GM19351 (cell line): ENCODE measurements around the gene TCEA2.

Experiments
- ATAC-seq: cut with Tn5 transposase; IDR thresholded peaks from one replicate; pipeline ENCODE4 v1.9.1; 2021; ENCODE audit warnings: mild to moderate bottlenecking, moderate library complexity; ENCODE audit not compliant: unreplicated experiment

Gene TCEA2

DNA sequence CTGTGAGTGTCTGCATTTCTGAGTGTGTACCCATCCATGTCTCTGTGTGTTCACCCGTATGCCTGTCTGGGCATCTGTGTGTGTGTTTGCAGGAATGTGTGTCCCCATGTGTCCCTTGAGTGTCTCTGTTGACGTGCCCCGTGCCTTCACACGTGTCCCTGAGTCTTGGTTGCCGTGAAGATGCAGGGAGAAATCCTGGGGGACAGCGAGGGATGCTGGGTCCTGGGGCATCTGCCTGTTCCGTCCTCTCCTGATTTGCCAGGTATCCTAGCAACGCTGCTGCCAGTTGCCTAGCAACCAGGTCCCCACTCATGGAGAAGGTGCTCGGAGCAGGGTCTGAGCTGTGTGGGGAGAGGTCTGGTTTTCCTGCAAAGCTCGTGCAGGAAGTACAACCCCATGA lies 27.2 kb downstream of the TCEA2 start:
- no peak for ATAC-seq

DNA sequence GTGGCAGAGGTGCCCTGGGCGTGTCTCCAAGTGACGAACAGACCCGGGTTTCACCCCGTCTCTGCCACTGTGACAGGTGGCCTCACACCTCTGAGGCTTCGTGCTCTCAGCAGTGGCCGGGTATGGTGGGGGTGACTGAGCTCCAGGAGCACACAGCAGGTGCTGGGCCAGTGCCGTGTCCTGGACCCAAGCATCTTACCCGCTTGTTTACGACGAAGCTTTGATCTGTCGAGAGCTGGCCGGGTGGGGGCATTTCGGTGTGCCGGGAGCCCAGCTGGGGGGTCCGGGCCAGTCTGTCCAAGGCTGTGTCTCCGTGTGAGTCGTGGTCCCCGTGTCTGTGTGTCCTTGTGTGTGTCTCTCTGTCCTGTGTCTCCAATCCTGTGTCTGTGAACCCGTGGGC lies 28.3 kb downstream of the TCEA2 start:
- ATAC-seq = no peak

DNA sequence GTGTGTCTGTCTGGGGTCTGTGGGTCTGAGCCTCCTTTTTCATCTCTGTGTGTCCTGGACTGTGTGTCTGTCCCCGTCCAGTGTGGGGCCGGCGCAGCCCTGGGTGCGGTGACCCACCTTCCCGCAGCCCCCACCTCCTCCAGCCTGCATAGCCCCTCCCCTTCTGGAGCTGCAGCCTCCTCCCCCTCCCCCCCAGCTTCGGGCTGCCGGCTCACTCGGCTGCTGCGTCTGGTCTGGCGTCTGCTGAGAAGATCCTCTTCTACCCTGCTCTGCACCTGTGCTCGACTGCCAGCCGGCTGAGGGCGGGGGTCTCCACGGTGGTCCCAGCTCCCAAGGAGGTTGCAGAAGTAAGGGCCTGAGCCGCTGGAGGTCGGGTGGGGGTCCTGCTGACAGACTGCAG lies 28.8 kb downstream of the TCEA2 start:
- no peak for ATAC-seq

DNA sequence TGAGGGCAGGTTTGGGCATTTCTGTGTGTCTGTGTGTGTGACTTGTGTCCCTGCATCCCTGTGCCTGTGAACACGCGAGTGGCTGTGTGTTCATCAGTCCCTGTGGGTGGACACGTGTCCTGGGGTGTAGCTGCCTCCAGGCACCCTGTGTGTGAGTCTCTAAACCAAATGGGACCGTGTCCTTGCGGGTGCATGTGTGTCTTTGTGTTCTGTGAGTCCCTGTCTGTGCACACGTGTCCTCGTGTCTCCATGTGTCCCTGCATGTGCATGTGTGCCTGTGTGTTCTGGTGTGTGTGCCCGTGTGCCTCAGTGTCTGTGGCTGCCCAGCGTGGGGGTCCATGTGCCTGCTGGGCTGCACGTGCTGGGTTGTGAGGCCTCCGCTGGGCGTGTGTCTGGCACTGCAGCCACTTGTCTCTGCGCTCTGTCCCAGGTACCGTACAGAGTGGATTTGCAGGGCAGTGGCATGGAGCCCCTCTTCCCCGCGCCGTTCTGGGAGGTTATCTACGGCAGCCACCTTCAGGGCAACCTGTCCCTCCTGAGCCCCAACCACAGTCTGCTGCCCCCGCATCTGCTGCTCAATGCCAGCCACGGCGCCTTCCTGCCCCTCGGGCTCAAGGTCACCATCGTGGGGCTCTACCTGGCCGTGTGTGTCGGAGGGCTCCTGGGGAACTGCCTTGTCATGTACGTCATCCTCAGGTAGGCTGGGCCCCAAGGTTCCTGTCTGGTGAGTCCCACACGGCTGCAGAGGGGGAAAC lies 29.4 kb downstream of the TCEA2 start:
- no peak for ATAC-seq

DNA sequence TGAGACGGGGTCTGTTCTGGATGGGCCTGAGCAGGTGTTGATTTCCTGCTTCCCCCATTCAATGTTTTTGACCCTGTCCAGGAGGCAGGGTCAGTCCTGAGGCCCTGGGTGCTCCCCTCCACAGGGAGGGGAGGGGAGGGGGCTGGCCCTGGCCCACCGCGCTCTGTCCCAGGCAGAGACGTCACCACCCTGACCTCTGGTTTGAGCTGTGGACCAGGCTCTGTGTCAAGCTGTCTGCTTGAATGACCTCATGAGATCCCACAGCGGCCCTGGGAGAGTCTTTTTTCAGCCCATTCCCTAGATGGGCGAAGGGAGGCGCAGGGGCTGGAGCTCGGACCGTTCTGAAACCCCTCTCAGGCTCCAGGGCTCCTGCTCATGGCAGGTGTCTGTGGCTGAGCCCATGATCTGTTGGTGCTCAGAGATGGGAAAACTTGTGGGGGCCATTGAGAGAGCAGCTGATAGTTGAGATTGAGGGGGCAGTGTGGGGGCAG lies 30.1 kb downstream of the TCEA2 start:
- ATAC-seq = no peak

DNA sequence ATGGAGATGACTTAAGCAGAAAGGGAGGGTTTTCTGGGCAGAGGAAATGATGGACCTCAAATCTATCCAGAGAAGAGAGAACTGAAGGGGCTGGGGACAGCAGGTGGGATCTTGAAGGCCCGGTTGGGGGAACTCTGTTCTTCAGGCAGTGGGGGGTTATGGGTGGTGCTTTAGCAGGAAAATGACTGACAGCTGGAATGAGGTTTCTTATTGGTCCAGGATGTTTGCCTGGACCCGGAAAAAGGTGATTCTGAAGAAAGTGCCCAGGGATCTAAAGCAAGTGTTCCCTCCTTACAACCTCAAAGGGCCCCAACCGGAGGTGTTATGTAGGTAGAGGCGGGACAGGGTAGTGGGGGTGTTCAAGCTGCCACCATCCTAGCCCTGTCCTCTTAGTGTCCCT lies 32.5 kb downstream of the TCEA2 start:
- no peak for ATAC-seq

DNA sequence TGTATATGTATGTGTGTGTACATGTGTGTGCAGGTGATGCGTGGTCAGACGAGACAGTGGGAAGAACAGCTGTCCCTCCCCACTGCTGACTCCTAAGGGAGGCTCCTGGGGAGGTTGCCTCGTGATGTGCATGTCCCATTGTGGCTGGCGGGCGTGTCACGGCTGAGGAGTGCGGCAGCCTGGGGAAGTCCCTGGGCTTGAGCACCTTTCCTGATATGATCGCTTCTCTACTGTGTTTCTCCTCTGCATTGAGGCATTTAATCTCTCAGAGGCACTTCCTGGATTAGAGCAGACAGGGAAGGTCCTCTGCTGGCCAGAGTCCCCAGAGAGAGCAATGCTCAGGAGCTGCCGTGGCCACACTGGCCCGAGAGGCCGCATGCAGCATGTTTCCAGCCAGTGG lies 32.9 kb downstream of the TCEA2 start:
- no peak for ATAC-seq

DNA sequence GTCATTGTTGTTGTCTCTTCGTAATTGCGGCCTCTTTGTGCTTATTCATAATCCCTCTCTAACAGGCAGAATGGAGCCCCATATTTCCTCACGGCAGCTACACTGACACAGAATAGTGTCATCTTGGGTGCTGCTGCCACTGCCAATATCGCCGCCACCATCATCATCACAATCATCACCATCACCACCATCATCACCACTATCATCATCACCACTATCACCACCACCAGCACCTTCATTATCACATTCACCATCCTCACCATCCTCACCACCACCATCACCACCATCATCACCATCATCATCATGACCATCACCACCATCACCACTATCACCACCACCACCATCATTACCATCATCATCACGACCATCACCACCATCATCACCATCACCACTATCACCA lies 33.5 kb downstream of the TCEA2 start:
- no peak for ATAC-seq

DNA sequence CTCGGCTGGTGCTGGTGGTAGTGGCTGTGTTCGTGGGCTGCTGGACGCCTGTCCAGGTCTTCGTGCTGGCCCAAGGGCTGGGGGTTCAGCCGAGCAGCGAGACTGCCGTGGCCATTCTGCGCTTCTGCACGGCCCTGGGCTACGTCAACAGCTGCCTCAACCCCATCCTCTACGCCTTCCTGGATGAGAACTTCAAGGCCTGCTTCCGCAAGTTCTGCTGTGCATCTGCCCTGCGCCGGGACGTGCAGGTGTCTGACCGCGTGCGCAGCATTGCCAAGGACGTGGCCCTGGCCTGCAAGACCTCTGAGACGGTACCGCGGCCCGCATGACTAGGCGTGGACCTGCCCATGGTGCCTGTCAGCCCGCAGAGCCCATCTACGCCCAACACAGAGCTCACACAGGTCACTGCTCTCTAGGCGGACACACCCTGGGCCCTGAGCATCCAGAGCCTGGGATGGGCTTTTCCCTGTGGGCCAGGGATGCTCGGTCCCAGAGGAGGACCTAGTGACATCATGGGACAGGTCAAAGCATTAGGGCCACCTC lies 35.5 kb downstream of the TCEA2 start:
- no peak for ATAC-seq

DNA sequence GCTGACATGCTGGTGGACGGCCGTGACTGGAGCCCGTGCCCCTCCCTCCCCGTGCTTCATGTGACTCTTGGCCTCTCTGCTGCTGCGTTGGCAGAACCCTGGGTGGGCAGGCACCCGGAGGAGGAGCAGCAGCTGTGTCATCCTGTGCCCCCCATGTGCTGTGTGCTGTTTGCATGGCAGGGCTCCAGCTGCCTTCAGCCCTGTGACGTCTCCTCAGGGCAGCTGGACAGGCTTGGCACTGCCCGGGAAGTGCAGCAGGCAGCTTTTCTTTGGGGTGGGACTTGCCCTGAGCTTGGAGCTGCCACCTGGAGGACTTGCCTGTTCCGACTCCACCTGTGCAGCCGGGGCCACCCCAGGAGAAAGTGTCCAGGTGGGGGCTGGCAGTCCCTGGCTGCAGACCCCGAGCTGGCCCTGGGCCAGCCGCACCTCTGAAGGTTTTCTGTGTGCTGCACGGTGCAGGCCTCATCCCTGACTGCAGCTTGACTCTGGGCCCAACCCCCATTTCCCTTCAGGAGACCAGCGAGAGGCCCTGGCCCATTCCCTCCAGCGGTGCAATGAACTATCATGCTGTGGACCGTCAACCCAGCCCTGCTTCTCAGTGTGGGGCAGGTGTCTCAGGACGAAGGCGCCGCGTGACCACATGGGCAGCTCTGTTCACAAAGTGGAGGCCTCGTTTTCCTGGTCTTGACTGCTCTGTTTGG lies 36.2 kb downstream of the TCEA2 start:
- ATAC-seq = no peak

DNA sequence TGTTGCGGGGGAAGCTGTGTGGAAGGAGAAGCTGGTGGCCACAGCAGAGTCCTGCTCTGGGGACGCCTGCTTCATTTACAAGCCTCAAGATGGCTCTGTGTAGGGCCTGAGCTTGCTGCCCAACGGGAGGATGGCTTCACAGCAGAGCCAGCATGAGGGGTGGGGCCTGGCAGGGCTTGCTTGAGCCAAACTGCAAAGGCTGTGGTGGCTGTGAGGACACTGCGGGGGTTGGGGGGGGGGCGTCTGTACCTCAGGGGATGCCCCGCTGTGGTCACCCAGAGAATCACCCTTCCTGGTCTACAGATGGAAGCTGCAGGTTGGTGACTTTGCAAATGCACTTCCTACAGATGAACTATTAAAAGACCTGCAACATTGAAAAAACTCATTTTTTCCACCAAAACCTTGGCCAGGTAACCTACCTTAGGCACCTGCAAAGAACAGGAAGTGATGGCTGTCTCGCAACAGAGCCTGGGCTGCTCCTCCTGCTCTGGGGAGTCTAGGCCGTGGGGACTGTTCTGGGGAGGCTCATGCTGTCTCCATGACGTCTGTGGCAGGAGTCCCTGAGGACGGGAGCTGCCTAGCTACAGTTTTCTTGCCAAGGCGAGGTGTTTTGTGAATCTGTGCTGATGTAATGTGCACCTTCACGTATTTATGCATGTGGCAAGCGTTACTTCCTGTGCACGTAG lies 37.0 kb downstream of the TCEA2 start:
- no peak for ATAC-seq

DNA sequence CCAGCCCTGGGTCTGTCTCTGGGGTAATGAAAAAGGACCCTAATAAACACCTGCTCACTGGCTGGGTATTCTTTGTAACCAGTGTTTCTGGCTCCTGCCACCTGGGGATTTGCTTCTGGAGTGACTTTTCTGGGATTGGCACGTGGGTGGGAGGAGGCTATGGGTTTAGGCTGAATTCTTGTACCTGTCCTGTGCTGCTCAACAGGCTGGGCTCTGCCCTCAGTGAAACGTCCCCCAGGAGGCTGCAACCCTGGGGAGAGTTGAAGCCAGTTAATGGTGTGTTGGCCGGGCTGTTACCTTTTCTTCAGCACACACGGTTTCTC lies 37.5 kb downstream of the TCEA2 start:
- no peak for ATAC-seq

DNA sequence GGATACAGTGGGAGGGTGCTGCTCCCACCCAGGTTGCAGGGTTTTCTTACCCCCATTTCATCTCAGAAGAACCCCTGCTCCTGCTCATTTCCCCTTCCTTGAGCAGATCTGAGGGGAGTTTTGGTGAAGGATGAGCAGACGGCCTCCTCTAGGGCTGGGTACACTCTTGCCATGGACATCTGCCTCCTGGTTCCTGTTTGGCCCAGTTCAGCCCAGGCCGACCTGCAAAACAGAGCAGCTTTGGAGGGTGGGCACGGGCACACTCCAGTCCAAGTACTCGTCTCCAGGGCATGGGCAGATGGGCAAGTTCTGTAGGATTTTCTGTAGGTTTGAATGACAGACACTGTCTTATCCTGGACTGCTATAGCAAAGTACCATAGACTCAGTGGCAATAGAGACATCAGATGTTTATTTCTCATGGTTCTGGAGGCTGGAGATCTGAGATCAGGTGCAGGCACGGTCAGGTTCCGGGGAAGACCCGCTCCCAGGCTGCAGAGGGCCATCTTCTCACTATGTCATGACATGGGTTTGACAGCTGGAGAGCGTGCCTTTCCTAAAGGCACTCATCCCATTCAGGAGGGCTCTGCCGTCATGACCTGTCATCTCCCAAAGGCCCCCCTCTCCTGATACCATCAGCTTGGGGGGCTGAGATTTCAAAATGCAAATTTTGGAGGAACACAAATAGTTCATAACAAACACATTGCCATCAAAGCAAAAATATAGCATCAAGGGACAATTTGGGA lies 38.1 kb downstream of the TCEA2 start:
- ATAC-seq = no peak

DNA sequence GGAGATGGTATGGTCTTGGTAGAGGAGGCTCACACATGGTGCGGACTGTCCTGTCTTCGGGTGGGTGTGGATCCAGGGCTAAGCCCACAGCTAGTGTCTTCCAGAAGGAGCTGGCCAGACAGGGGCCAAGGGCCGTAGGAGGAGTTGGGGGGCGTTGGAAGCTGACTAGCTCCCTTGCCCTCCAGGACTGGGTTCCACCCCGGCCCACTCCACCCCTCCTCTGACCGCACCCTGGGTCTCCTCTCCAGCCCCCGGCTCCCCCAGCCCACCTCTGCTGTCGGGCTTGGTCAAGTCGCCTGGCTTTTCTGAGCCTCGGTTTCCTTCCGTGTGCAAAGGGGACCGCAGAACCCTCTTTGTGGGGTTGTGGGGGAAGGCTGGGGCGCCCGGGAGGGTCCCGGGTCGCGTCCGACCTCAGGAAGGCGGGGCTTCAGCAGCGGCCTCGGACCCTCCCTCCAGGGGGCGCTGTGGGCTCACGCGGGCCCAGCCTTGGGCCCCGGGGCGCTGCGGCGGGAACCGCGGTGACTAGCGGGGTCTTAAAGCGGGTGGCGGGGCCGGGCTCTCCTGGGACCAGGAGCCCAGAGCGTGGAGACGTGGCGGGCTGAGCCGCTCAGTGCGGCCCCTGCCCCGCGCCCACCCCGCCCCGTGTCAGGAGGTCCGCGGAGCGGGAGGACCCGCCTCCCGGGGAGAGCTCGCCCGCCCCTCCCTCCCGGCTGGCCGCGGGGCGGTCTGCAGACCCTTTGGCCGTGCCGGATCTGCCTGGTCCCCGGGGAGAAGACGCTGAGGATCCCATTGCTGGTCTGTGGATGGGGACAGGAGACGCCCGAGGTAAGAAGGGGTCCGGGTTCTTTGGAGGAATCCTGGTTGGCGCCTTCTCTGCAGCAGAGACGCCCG lies 39.0 kb downstream of the TCEA2 start:
- ATAC-seq = no peak

DNA sequence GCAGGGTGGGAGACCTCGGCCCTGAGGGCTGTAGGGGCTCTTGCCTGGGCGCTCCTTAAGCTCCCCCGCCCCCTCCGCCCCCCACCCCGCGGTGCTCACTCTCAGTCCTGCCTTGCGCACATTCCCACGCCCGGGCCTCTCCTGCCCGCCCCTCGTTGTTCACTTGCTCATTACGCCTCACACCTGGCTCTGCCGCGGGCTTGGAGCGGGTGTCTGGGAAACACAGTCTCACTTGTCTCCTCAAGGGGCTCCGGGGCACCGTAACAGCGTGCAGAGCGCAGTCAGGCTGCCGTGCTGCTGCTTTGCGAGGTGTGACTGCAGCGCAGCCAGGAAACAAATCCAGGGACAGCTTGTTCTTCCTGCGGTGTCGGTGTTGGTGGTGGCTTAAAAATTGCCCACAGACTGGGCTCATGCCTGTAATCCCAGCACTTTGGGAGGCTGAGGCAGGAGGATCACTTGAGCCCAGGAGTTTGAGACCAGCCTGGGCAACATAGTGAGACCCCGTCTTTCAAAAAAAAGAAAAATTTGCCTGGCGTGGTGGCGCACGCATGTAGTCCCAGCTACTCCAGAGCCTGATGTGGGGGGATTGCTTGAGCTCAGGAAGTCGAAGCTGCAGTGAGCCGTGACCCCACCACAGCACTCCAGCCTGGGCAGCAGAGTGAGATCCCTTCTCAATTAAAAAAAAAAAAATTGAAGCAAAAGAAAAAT lies 39.8 kb downstream of the TCEA2 start:
- no peak for ATAC-seq

DNA sequence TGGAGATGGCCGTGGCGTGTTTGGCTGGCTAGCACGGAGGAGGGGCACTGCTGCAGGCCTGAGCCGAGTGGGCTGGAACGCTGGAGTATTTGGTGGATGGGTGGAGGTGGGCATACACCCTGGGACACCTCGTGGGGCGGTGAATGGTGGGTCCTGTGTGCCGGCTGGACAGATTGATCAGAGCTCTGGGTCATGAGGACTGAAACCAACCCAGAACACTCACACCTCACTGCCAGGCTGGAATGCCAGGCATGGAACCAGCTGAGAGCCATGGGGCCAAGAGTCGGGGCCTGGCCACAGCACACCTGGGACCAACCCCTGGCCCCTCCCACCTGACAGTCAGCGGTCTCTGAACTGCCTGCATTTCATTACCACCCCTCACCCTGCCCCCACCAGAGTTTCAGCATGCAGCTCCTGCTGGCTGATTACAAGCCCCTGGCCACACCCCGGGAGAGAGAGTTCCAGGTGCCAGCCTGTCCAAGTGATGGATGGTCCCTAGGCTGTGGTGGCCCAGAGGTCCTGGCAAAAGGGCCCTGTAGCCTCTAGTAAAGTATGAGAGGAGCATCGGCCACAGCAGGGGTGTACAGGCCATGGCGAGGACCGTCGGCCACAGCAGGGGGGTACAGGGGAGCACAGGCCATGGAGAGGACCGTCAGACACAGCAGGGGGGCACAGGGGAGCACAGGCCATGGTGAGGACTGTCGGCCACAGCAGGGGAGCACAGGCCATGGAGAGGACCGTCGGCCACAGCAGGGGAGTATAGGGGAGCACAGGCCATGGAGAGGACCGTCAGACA lies 41.1 kb downstream of the TCEA2 start:
- ATAC-seq = no peak

DNA sequence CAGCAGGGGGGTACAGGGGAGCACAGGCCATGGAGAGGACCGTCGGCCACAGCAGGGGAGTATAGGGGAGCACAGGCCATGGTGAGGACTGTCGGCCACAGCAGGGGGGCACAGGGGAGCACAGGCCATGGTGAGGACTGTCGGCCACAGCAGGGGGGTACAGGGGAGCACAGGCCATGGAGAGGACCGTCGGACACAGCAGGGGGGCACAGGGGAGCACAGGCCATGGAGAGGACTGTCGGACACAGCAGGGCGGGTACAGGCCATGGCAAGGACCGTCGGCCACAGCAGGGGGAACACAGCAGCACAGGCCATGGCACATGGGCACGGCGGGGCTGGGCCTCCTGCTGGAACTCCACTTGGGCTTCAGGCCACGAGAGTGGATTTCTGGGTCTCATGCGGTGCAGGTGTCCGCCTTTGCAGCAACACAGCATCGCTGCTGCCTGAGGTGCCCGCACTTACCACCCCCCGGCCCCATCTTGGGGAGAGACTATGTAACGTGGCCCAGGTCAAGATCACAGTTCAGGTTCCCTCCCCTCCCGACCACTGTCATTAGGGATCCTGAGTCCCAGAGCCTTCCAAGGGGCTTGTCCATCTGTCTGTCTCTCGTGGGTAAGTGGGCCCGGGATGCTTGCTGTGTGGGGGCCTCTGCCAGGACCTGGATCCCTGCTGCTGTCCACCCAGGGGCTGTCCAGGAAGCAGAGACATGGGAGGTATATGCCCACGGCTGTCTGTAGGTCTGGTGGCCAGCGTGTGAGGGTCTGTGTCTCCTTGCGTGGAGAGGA lies 41.9 kb downstream of the TCEA2 start:
- no peak for ATAC-seq

DNA sequence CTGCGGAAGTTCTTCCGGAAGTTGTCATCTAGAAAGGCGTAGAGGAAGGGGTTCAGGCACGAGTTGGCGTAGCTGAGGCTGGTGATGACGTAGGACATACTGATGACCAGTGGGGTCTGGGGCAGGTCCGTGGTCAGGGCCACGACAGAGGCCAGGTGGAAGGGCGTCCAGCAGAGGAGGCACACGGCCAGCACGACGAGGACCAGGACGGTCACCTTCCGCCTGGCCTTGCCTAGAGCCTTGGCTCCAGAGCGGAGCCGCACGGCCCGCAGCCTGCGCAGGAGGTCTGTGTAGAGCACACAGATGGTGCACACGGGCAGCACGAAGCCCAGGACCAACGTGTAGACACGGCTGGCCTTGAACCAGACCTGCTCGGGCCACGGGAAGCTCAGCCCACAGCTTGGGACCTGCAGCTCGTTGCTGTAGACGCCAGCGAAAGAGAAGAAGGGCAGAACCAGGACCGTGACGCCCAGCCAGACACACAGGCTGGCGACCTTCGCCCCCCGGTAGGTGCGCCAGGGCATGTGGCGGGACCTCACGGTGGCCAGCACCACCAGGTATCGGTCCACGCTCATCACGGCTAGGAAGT lies 42.9 kb downstream of the TCEA2 start:
- ATAC-seq = no peak
